Karpas-422 (cell line): ENCODE results near the gene PTPN1. TPM values are rescaled to one million over a fixed set of nuclear protein-coding genes. Genes with fewer than 3 reads are reported as not detected.

Source experiments
- DNase-seq: peaks from one replicate; pipeline ENCODE4 v3.0.0-alpha.2; 2015
- H2AFZ ChIP-seq: fragments of 200-600 bp; sonication (generic); 2 replicates; pipeline ENCODE4 v1.6.1; 2014; ENCODE audit warnings: antibody characterized with exemption, low read length, mixed read lengths
- H3K27ac ChIP-seq: fragments of 200-600 bp; sonication (generic); 2 replicates; pipeline ENCODE4 v1.5.1; 2014; ENCODE audit warnings: mild to moderate bottlenecking, low read length, moderate library complexity
- H3K27me3 ChIP-seq: fragments of 200-600 bp; sonication (generic); 2 replicates; pipeline ENCODE4 v1.6.1; 2014; ENCODE audit warnings: low read length, mixed read lengths
- H3K36me3 ChIP-seq: fragments of 200-600 bp; sonication (generic); 2 replicates; pipeline ENCODE4 v1.6.1; 2014; ENCODE audit warnings: low read length, mixed read lengths; ENCODE audit not compliant: insufficient read depth
- H3K4me1 ChIP-seq: fragments of 200-600 bp; sonication (generic); 2 replicates; pipeline ENCODE4 v1.6.1; 2014; ENCODE audit warnings: mild to moderate bottlenecking, low read length, mixed read lengths
- H3K4me2 ChIP-seq: fragments of 200-600 bp; sonication (generic); 2 replicates; pipeline ENCODE4 v1.6.1; 2014; ENCODE audit warnings: low read length, low read depth, mild to moderate bottlenecking; ENCODE audit not compliant: poor library complexity, severe bottlenecking
- H3K4me3 ChIP-seq: fragments of 200-600 bp; sonication (generic); 2 replicates; pipeline ENCODE4 v1.5.1; 2014; ENCODE audit warnings: mild to moderate bottlenecking, antibody characterized with exemption, low read length, mixed read lengths
- H3K79me2 ChIP-seq: fragments of 200-600 bp; sonication (generic); 2 replicates; pipeline ENCODE4 v1.6.1; 2014; ENCODE audit warnings: mild to moderate bottlenecking, low read length, mixed read lengths
- H3K9ac ChIP-seq: fragments of 200-600 bp; sonication (generic); 2 replicates; pipeline ENCODE4 v1.6.0; 2014; ENCODE audit warnings: low read length
- H3K9me2 ChIP-seq: fragments of 200-600 bp; sonication (generic), shearing (Covaris generic); replicated peaks from 2 replicates; pipeline ENCODE4 v1.6.0; 2014; ENCODE audit warnings: mild to moderate bottlenecking, low read length, moderate library complexity; ENCODE audit not compliant: insufficient read depth
- H3K9me3 ChIP-seq: fragments of 300-700, 200-600 bp; sonication (generic); 2 replicates; pipeline ENCODE4 v1.6.1; 2014; ENCODE audit warnings: low read length, mixed read lengths
- H4K20me1 ChIP-seq: fragments of 200-600 bp; sonication (generic); 2 replicates; pipeline ENCODE4 v1.6.1; 2014; ENCODE audit warnings: mild to moderate bottlenecking, antibody characterized with exemption, low read length, low read depth; ENCODE audit not compliant: insufficient read depth
- total RNA-seq: library from RNA; depleted of rRNA; stranded (reverse); fragments of >200 nt; shearing (Covaris generic); gene quantifications from 2 replicates; pipeline ENCODE4 v1.2.3, GENCODE V29; 2014; ENCODE audit warnings: low replicate concordance

The PTPN1 gene
- total RNA-seq, 1 experiment from 2014 or later: 6.5 TPM

GRCh38 chr20:50528129-50528528, 17.9 kb downstream of the PTPN1 start:
- Histone ChIP-seq H3K27me3 (no peaks in the 10 kb centered on the region), H3K9me2 (no peaks in the 10 kb centered on the region), H3K9me3 (no peaks in the 10 kb centered on the region), H3K9ac (no peak overlapping the region), H3K27ac (no peak overlapping the region), H3K4me3 (no peak overlapping the region), H3K79me2 (0 out of 2 replicates have a peak, but pooled peaks cover 3% of the 10 kb centered on the region), H3K4me2 (no peak overlapping the region), H2AFZ (no peak overlapping the region), H4K20me1 (peaks cover 64% of the 10 kb centered on the region), H3K4me1 (peaks cover 19% of the 10 kb centered on the region), H3K36me3 (no peaks in the 10 kb centered on the region)
- DNase-seq: no peak

GRCh38 chr20:50528804-50529351, 18.7 kb downstream of the PTPN1 start:
- Histone ChIP-seq H3K79me2 (0 out of 2 replicates have a peak, but pooled peaks cover 3% of the 10 kb centered on the region), H3K27ac (no peak overlapping the region), H3K9me3 (no peaks in the 10 kb centered on the region), H3K36me3 (no peaks in the 10 kb centered on the region), H3K27me3 (no peaks in the 10 kb centered on the region), H4K20me1 (peaks cover 64% of the 10 kb centered on the region), H3K4me2 (no peak overlapping the region), H3K9ac (no peak overlapping the region), H3K4me1 (peaks cover 12% of the 10 kb centered on the region), H3K9me2 (no peaks in the 10 kb centered on the region), H3K4me3 (no peak overlapping the region), H2AFZ (no peak overlapping the region)
- DNase-seq: no peak

DNA sequence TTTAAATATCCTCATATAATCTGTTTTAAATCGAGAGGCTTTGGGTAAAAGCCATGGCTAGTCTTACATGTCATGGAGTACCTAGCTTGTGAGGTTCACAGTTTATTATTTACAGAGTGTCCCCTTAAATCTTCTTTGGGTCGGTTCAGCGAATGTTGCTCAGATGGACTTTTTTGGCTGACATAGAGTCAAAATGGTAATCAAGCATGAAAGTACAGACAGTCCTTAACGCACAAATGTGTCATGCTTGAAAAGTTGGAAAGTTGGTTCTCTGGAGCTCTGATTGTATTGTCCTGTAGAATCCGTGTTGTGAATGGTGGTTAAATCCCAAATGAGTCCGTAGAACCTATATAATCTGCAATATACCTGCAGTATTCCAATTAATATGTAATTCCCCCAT, 22.0 kb downstream of the PTPN1 start:
- no peak overlapping the region for H3K9ac ChIP-seq
- no peak overlapping the region for H2AFZ ChIP-seq
- H3K4me2 ChIP-seq: no peak overlapping the region
- H3K4me1 ChIP-seq: peaks cover 6% of the 10 kb centered on the region
- no peaks in the 10 kb centered on the region for H3K9me3 ChIP-seq
- no peaks in the 10 kb centered on the region for H3K36me3 ChIP-seq
- H3K79me2 ChIP-seq: 0 out of 2 replicates have a peak, but pooled peaks cover 2% of the 10 kb centered on the region
- H3K27me3 ChIP-seq: no peaks in the 10 kb centered on the region
- no peaks in the 10 kb centered on the region for H3K9me2 ChIP-seq
- H3K27ac ChIP-seq: no peak overlapping the region
- peaks cover 72% of the 10 kb centered on the region for H4K20me1 ChIP-seq
- DNase-seq: no peak
- no peak overlapping the region for H3K4me3 ChIP-seq

GRCh38 chr20:50533061-50533460, 22.9 kb downstream of the PTPN1 start:
- Histone ChIP-seq H3K4me1 (no peaks in the 10 kb centered on the region), H3K27me3 (no peaks in the 10 kb centered on the region), H3K4me3 (no peak overlapping the region), H3K9me2 (no peaks in the 10 kb centered on the region), H3K79me2 (0 out of 2 replicates have a peak, but pooled peaks cover 2% of the 10 kb centered on the region), H3K27ac (no peak overlapping the region), H2AFZ (no peak overlapping the region), H3K4me2 (no peak overlapping the region), H4K20me1 (peaks cover 72% of the 10 kb centered on the region), H3K36me3 (no peaks in the 10 kb centered on the region), H3K9ac (no peak overlapping the region), H3K9me3 (no peaks in the 10 kb centered on the region)
- DNase-seq: no peak

- no peak overlapping the region for H3K4me2 ChIP-seq
- DNase-seq: no peak
Measured at GRCh38 chr20:50533464-50533863, 23.3 kb downstream of the PTPN1 start.

GRCh38 chr20:50534567-50534966, 24.4 kb downstream of the PTPN1 start:
- Histone ChIP-seq H3K4me2 (no peak overlapping the region), H3K79me2 (0 out of 2 replicates have a peak, but pooled peaks cover 2% of the 10 kb centered on the region), H4K20me1 (peaks cover 68% of the 10 kb centered on the region), H3K4me1 (peaks cover under 1% of the 10 kb centered on the region; the same call in 1 of the 2 replicates), H3K4me3 (no peak overlapping the region), H3K36me3 (no peaks in the 10 kb centered on the region), H3K9me3 (no peaks in the 10 kb centered on the region), H3K9ac (no peak overlapping the region), H2AFZ (no peak overlapping the region), H3K27ac (no peak overlapping the region), H3K9me2 (no peaks in the 10 kb centered on the region), H3K27me3 (no peaks in the 10 kb centered on the region)
- no peak for DNase-seq

More at GRCh38 chr20:50533464-50533863, 23.3 kb downstream of the PTPN1 start:
- no peaks in the 10 kb centered on the region for H3K9me2 ChIP-seq
- no peaks in the 10 kb centered on the region for H3K9me3 ChIP-seq
- H3K27me3 ChIP-seq: no peaks in the 10 kb centered on the region
- H3K4me3 ChIP-seq: no peak overlapping the region
- no peak overlapping the region for H3K9ac ChIP-seq
- peaks cover 75% of the 10 kb centered on the region for H4K20me1 ChIP-seq
- 0 out of 2 replicates have a peak, but pooled peaks cover 2% of the 10 kb centered on the region for H3K79me2 ChIP-seq
- no peaks in the 10 kb centered on the region for H3K4me1 ChIP-seq
- H3K36me3 ChIP-seq: no peaks in the 10 kb centered on the region
- H2AFZ ChIP-seq: no peak overlapping the region
- no peak overlapping the region for H3K27ac ChIP-seq

GRCh38 chr20:50535162-50535561, 25.0 kb downstream of the PTPN1 start:
- no peaks in the 10 kb centered on the region for H3K36me3 ChIP-seq
- H3K27ac ChIP-seq: no peak overlapping the region
- no peaks in the 10 kb centered on the region for H3K9me2 ChIP-seq
- H2AFZ ChIP-seq: no peak overlapping the region
- H4K20me1 ChIP-seq: peaks cover 68% of the 10 kb centered on the region
- H3K9ac ChIP-seq: no peak overlapping the region
- H3K27me3 ChIP-seq: no peaks in the 10 kb centered on the region
- no peak overlapping the region for H3K4me2 ChIP-seq
- DNase-seq: no peak
- H3K9me3 ChIP-seq: no peaks in the 10 kb centered on the region
- no peak overlapping the region for H3K4me3 ChIP-seq
- peaks cover 3% of the 10 kb centered on the region; the same call in 1 of the 2 replicates for H3K4me1 ChIP-seq
- H3K79me2 ChIP-seq: 0 out of 2 replicates have a peak, but pooled peaks cover 2% of the 10 kb centered on the region

- H3K27me3 ChIP-seq: no peaks in the 10 kb centered on the region
- H3K9me3 ChIP-seq: no peaks in the 10 kb centered on the region
- H2AFZ ChIP-seq: no peak overlapping the region
- H3K4me2 ChIP-seq: no peak overlapping the region
- peaks cover 5% of the 10 kb centered on the region for H3K4me1 ChIP-seq
- no peak overlapping the region for H3K4me3 ChIP-seq
- H3K9me2 ChIP-seq: no peaks in the 10 kb centered on the region
- H3K9ac ChIP-seq: no peak overlapping the region
- peaks cover 71% of the 10 kb centered on the region for H4K20me1 ChIP-seq
- H3K27ac ChIP-seq: no peak overlapping the region
- H3K79me2 ChIP-seq: 0 out of 2 replicates have a peak, but pooled peaks cover 2% of the 10 kb centered on the region
- no peaks in the 10 kb centered on the region for H3K36me3 ChIP-seq
- no peak for DNase-seq
Measured at GRCh38 chr20:50536333-50536732, 26.1 kb downstream of the PTPN1 start.
